ENCODE measurements around the gene FAP. TPM values are rescaled to one million over a fixed set of nuclear protein-coding genes. Genes with fewer than 3 reads are reported as not detected.
A peak's percentile ranks its signal among the peaks of the same experiment; 100 is the strongest.

The FAP gene
- total and polyA plus RNA-seq, 2 of the 8 experiments (the other 6 are each of a cell fraction or from before 2014, with no cell fraction given): not detected

DNA sequence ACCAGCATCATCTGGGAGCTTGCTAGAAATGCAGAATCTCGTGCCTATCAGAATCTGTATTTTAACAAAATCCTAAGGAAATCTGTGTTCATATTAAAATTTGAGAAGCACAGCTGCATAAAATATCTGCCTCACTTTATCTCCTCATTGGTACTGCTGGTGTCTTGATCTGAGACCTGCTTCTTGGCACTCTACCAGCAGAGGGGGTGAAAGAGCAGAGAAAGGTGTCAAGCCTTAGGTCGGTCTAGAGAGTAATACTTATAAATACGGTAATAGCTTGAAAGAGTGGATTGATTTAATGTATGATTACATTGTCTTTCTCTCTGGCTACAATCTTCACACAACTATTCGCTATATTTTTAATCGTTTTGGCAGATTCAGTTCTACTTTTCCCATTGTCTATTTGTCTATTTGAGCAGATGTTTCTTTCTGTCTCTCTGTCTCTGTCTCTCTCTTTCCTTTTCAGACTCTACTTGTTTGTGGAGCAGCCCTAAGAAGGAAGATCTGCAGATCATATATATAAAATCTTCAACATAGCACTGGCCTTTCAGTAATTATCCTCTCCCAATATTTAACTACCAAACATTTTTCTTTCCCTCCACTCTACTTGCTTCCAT lies 89.5 kb downstream of the FAP start:
- H3K14ac ChIP-seq (ENCODE audit: insufficient read length): no peak overlapping the region
- no peak overlapping the region for H3K4ac ChIP-seq (replicated peaks; ENCODE audit: insufficient read length, low read depth, low read length)
- no peak overlapping the region for H3K18ac ChIP-seq (ENCODE audit: extremely low read depth, low read length)
- CTCF ChIA-PET (ENCODE audit: partially characterized antibody): interaction anchor here (0.5 to 7.7 kb wide), 45 partner anchors 7 to 567 kb away, joined by 3 to 117 read pairs (median 4); no protein-coding TSS in a partner anchor
- H4K91ac ChIP-seq (replicated peaks; ENCODE audit: insufficient read length, low read length): no peak overlapping the region
- H4K8ac ChIP-seq (ENCODE audit: extremely low read depth, insufficient read depth, low read length): no peak overlapping the region
- FAIRE-seq: peak; percentile 81
- H3K23ac ChIP-seq (ENCODE audit: insufficient read length): no peak overlapping the region
- H3K9ac ChIP-seq (replicated peaks in 1 of 4; ENCODE audit: extremely low read depth in 1 of 4, low read depth in 3 of 4, low read length in 3 of 4): no peak overlapping the region
- H2AFZ ChIP-seq (ENCODE audit: low read length): no peak overlapping the region
- no peaks in the 10 kb centered on the region for H4K20me1 ChIP-seq (replicated peaks in 1 of 2; ENCODE audit: control insufficient read depth in 1 of 2, insufficient read depth in 2 of 2, low read length in 2 of 2)
- no peak overlapping the region for H2BK15ac ChIP-seq (ENCODE audit: low read length)
- no peak overlapping the region for H2BK120ac ChIP-seq (replicated peaks; ENCODE audit: low read depth, low read length)
- WGBS, 2 experiments (ENCODE audit: extremely low coverage in 1 of 2, insufficient coverage in 1 of 2, insufficient read length in 1 of 2, insufficient replicate concordance in 2 of 2, low coverage in 1 of 2, low lambda C conversion rate in 2 of 2, missing lambda C conversion rate in 1 of 2): 7% methylated on average over 5 of the region's 5 CpGs; no CpG with 5 or more reads in 1 of the 2 experiments
- H2BK5ac ChIP-seq (ENCODE audit: low read depth, low read length): no peak overlapping the region
- no peaks in the 10 kb centered on the region for H3K9me3 ChIP-seq (ENCODE audit: insufficient read depth in 2 of 2, low read depth in 1 of 2, low read length in 1 of 2)
- no peaks in the 10 kb centered on the region for H3K36me3 ChIP-seq (ENCODE audit: control insufficient read depth in 2 of 4, insufficient read depth in 4 of 4, low read length in 3 of 4)
- DNase-seq (ENCODE audit: low read depth in 1 of 2, low spot score in 2 of 2): peak; percentile 27 to 72
- H3K27me3 ChIP-seq (replicated peaks in 1 of 4; ENCODE audit: control insufficient read depth in 3 of 4, extremely low read depth in 1 of 4, insufficient read depth in 3 of 4, low read length in 3 of 4): no peaks in the 10 kb centered on the region
- no peak overlapping the region for H2AK5ac ChIP-seq (ENCODE audit: low read depth, low read length)
- H3K4me1 ChIP-seq (replicated peaks in 1 of 4; ENCODE audit: control insufficient read depth in 3 of 4, insufficient read depth in 4 of 4, low read length in 3 of 4): peaks cover 0 to 3% (median 0%) of the 10 kb centered on the region in 4 experiments; a peak in 1 of 7 replicates
- H3K79me1 ChIP-seq (ENCODE audit: low read depth, low read length): no peaks in the 10 kb centered on the region
- H3K4me3 ChIP-seq (ENCODE audit: extremely low read depth in 1 of 4, insufficient read depth in 2 of 4, low read depth in 3 of 4, low read length in 4 of 4): no peak overlapping the region
- no peaks in the 10 kb centered on the region for H3K79me2 ChIP-seq (ENCODE audit: control insufficient read depth in 1 of 2, insufficient read depth in 2 of 2, low read length in 2 of 2)
- no peak overlapping the region for H3K4me2 ChIP-seq (ENCODE audit: insufficient read depth in 1 of 2, low read depth in 2 of 2, low read length in 2 of 2)
- H3K56ac ChIP-seq (replicated peaks; ENCODE audit: insufficient read length, low read depth, low read length): no peak overlapping the region
- no peak overlapping the region for H3K27ac ChIP-seq (ENCODE audit: low read depth, low read length)
- POLR2A ChIA-PET (ENCODE audit: partially characterized antibody): no interaction called here
- H4K5ac ChIP-seq (ENCODE audit: insufficient read length, low read depth, low read length): no peak overlapping the region
- no peak overlapping the region for H2BK20ac ChIP-seq (ENCODE audit: low read length)
- H2BK12ac ChIP-seq (ENCODE audit: low read depth, low read length): no peak overlapping the region
- H3K23me2 ChIP-seq (ENCODE audit: low read depth, low read length): no peaks in the 10 kb centered on the region
- TF ChIP-seq SIX5 (IDR thresholded peaks at IDR 0.05; ENCODE audit: low read depth, low read length) (no peak), RAD21 (IDR thresholded peaks at IDR 0.05 in 1 of 2, conservative IDR thresholded peaks at IDR 0.05 in 1 of 2; ENCODE audit: low read depth in 2 of 2, low read length in 2 of 2) (peak; percentile 74 to 81), MAFK (IDR thresholded peaks at IDR 0.05; ENCODE audit: low read depth, low read length) (no peak)

Data from H1 (cell line).